Liver (tissue), 9 donors: ENCODE measurements around the gene RIC3. TPM values are rescaled to one million over a fixed set of nuclear protein-coding genes. Genes with fewer than 3 reads are reported as not detected.

Source experiments
- DNase-seq: peaks from one replicate; pipeline ENCODE4 v3.0.0-alpha.2; 2017; ENCODE audit warnings: low spot score
- H3K27ac ChIP-seq, 2 donors: one replicate each; pipeline ENCODE4 v1.7.0; 2013; ENCODE audit warnings: inconsistent platforms in 2 of 2, low read length in 2 of 2, control low read depth in 1 of 2, low read depth in 1 of 2, mild to moderate bottlenecking in 1 of 2
- H3K27me3 ChIP-seq, 4 donors: one replicate each; pipeline versions ENCODE4 v1.6.1 to v1.7.0; 2013; ENCODE audit warnings: low read length in 3 of 4, inconsistent platforms in 1 of 4, mild to moderate bottlenecking in 1 of 4, moderate library complexity in 1 of 4; ENCODE audit not compliant: control insufficient read depth in 4 of 4, insufficient read depth in 4 of 4
- H3K36me3 ChIP-seq, 4 donors: one replicate each; pipeline versions ENCODE4 v1.6.1 to v1.7.0; 2013; ENCODE audit warnings: low read length in 3 of 4, mild to moderate bottlenecking in 3 of 4, low read depth in 1 of 4, moderate library complexity in 1 of 4; ENCODE audit not compliant: control insufficient read depth in 4 of 4, insufficient read depth in 3 of 4
- H3K4me1 ChIP-seq, 4 donors: one replicate each; pipeline versions ENCODE4 v1.6.1 to v1.7.0; 2013; ENCODE audit warnings: low read length in 3 of 4, mild to moderate bottlenecking in 3 of 4, moderate library complexity in 1 of 4; ENCODE audit not compliant: control insufficient read depth in 4 of 4, insufficient read depth in 4 of 4
- H3K4me3 ChIP-seq, 3 donors: one replicate each; pipeline versions ENCODE4 v1.6.1 to v1.7.0; 2013; ENCODE audit warnings: low read length in 3 of 3, control low read depth in 1 of 3, low read depth in 1 of 3, mild to moderate bottlenecking in 1 of 3
- H3K9ac ChIP-seq, 2 donors: one replicate each; pipeline ENCODE4 v1.7.0; 2013; ENCODE audit warnings: low read length in 2 of 2, mild to moderate bottlenecking in 2 of 2, moderate library complexity in 2 of 2, control low read depth in 1 of 2, low read depth in 1 of 2
- H3K9me3 ChIP-seq, 4 donors: one replicate each; pipeline versions ENCODE4 v1.6.1 to v1.7.0; 2013; ENCODE audit warnings: low read length in 3 of 4; ENCODE audit not compliant: control insufficient read depth in 4 of 4
- FOXA1 ChIP-seq: IDR thresholded peaks from 2 replicates; pipeline ENCODE4 v1.6.1; 2016; ENCODE audit warnings: antibody characterized with exemption
- GABPA ChIP-seq, 2 donors: IDR thresholded peaks in 1 of 2; conservative IDR thresholded peaks in 1 of 2; 2 replicates each; pipeline ENCODE4 v1.6.1; 2016; ENCODE audit warnings: antibody characterized with exemption in 2 of 2, mild to moderate bottlenecking in 1 of 2, moderate library complexity in 1 of 2
- HNF4G ChIP-seq: IDR thresholded peaks from 2 replicates; pipeline ENCODE4 v1.6.1; 2016; ENCODE audit warnings: antibody characterized with exemption
- RAD21 ChIP-seq, 2 donors: IDR thresholded peaks; 2 replicates each; pipeline ENCODE4 v1.6.1; 2016; ENCODE audit warnings: antibody characterized with exemption in 2 of 2, mild to moderate bottlenecking in 2 of 2
- RXRA ChIP-seq, 2 donors: IDR thresholded peaks; 2 replicates each; pipeline ENCODE4 v1.6.1; 2017 to 2018; ENCODE audit warnings: antibody characterized with exemption in 2 of 2, mild to moderate bottlenecking in 1 of 2
- TAF1 ChIP-seq: conservative IDR thresholded peaks from 2 replicates; pipeline ENCODE4 v1.6.1; 2016; ENCODE audit warnings: antibody characterized with exemption, mild to moderate bottlenecking
- YY1 ChIP-seq: IDR thresholded peaks from 2 replicates; pipeline ENCODE4 v1.6.1; 2016; ENCODE audit warnings: antibody characterized with exemption, mild to moderate bottlenecking
- WGBS: extraction: QIAGEN DNeasy Blood & Tissue Kit; methylation state at CpG from one replicate; pipeline ENCODE4 v1.1.7; 2013; 5-methylcytosine and 5-hydroxymethylcytosine counted together
- polyA plus RNA-seq, 2 donors: library from polyadenylated mRNA; stranded (reverse) in 1 of 2; unstranded in 1 of 2; fragments of 200-250 nt in 1 of 2; fragments of >200 nt in 1 of 2; fragmentation: Nextera tagmentation in 1 of 2; extraction: Ambion mirVana in 1 of 2; gene quantifications; one replicate each; pipeline versions ENCODE4 v1.2.1 to v1.2.3, GENCODE V29; 2013 to 2015
- total RNA-seq, 2 donors: library from RNA; depleted of rRNA; stranded (reverse); fragments of >200 nt; gene quantifications; one replicate each; pipeline ENCODE4 v1.2.3, GENCODE V29; 2014
- TF ChIP-seq, protein P1 (sequence below): IDR thresholded peaks from 2 replicates; pipeline ENCODE4 v1.6.1; 2016; ENCODE audit warnings: antibody characterized with exemption
- TF ChIP-seq, protein P2 (sequence below): fragments of 150-350 bp; IDR thresholded peaks from 2 replicates; pipeline ENCODE4 v1.5.1; 2017; ENCODE audit warnings: improper control_type of control experiment, low read depth, low read length; ENCODE audit not compliant: missing input control
- TF ChIP-seq, protein P3 (sequence below): IDR thresholded peaks from 2 replicates; pipeline ENCODE4 v1.6.1; 2016; ENCODE audit warnings: antibody characterized with exemption
- donor health status: healthy.
- donor health status: healthy.
- donor health status: healthy.
- donor health status: healthy.
- donor health status: healthy.

The RIC3 gene
- total and polyA plus RNA-seq, 4 donors: 0.89 to 9.8 (median 4.5) TPM

DNA sequence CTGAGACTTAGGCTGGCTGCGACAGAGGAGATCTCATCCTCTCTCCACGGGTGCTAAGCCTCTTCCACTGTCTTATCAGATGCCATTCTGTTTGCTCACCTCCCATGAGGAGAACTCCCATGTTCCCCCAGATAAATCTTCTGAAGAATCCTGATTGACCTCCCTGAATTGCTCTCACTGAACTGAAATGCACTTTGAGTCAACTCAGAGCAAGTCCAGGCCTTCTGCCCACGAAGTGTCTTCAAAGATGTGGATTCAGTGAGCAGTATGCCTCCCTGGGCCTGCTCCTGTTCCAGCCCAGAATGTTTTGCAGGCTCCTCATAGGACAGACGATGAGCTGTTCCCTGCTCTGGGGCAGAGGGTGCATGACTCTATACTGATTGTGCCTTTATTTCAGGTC is 70.5 kb downstream of the RIC3 start (continued):
- TF ChIP-seq, protein P1, sequence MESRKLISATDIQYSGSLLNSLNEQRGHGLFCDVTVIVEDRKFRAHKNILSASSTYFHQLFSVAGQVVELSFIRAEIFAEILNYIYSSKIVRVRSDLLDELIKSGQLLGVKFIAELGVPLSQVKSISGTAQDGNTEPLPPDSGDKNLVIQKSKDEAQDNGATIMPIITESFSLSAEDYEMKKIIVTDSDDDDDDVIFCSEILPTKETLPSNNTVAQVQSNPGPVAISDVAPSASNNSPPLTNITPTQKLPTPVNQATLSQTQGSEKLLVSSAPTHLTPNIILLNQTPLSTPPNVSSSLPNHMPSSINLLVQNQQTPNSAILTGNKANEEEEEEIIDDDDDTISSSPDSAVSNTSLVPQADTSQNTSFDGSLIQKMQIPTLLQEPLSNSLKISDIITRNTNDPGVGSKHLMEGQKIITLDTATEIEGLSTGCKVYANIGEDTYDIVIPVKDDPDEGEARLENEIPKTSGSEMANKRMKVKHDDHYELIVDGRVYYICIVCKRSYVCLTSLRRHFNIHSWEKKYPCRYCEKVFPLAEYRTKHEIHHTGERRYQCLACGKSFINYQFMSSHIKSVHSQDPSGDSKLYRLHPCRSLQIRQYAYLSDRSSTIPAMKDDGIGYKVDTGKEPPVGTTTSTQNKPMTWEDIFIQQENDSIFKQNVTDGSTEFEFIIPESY: no peak
- TF ChIP-seq HNF4G: no peak
- no peak for TF ChIP-seq FOXA1
- no peak for TF ChIP-seq TAF1

DNA sequence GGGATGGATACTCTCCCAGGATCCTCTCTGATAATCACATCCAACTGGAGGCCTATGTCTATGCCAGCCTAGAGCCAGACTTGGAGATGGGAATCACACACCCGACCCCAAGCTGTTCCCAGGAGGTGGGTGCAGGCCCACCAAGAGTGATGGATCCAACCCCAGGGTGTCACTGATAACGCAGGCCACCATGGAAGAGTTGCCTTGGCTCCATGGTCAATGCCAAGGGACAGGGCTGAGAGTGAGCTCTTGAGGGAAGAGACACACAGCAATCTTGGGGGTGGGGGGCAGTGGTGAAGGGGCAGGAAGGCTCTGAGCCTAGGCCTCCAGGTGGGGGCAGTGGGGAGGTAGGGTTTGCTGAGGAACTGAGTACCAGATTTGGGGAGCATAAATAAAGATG is 70.9 kb downstream of the RIC3 start:
- H3K9me3 ChIP-seq: no peaks in the 10 kb centered on the region
- H3K27me3 ChIP-seq: no peaks in the 10 kb centered on the region
- H3K4me1 ChIP-seq: no peaks in the 10 kb centered on the region
- no peak overlapping the region for H3K4me3 ChIP-seq
- H3K9ac ChIP-seq: no peak overlapping the region
- 79% methylated on average over 2 of the region's 2 CpGs for WGBS
- H3K27ac ChIP-seq: no peak overlapping the region
- no peak for DNase-seq
- TF ChIP-seq, protein P2, sequence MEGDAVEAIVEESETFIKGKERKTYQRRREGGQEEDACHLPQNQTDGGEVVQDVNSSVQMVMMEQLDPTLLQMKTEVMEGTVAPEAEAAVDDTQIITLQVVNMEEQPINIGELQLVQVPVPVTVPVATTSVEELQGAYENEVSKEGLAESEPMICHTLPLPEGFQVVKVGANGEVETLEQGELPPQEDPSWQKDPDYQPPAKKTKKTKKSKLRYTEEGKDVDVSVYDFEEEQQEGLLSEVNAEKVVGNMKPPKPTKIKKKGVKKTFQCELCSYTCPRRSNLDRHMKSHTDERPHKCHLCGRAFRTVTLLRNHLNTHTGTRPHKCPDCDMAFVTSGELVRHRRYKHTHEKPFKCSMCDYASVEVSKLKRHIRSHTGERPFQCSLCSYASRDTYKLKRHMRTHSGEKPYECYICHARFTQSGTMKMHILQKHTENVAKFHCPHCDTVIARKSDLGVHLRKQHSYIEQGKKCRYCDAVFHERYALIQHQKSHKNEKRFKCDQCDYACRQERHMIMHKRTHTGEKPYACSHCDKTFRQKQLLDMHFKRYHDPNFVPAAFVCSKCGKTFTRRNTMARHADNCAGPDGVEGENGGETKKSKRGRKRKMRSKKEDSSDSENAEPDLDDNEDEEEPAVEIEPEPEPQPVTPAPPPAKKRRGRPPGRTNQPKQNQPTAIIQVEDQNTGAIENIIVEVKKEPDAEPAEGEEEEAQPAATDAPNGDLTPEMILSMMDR: no peak
- no peak for TF ChIP-seq YY1
- no peaks in the 10 kb centered on the region for H3K36me3 ChIP-seq

DNA sequence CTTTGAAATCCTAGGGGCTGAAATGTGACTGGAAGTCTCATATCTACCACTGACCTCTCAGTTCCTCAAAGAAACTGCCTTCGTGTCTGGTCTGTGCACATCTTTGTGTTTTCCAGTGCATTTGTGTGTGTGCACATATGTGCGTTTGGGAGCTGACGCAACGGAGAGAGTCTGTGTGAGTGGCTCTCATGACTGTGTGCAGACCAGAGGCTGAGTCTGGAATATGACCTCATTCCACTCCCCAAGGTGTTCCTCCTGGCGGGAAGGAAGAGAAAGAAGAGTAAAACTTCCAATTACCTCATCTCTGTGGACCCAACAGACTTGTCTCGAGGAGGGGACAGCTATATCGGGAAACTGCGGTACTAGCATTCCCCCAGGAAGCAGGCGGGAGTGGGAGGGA is 71.4 kb downstream of the RIC3 start:
- no peaks in the 10 kb centered on the region for H3K4me1 ChIP-seq
- no peak for DNase-seq
- no peak overlapping the region for H3K27ac ChIP-seq
- no peaks in the 10 kb centered on the region for H3K27me3 ChIP-seq
- H3K9ac ChIP-seq: no peak overlapping the region
- H3K9me3 ChIP-seq: no peaks in the 10 kb centered on the region
- WGBS: 89% methylated on average over 9 of the region's 9 CpGs
- no peak for TF ChIP-seq GABPA (IDR thresholded peaks at IDR 0.05 in 1 of 2, conservative IDR thresholded peaks at IDR 0.05 in 1 of 2)
- no peak overlapping the region for H3K4me3 ChIP-seq
- H3K36me3 ChIP-seq: no peaks in the 10 kb centered on the region

DNA sequence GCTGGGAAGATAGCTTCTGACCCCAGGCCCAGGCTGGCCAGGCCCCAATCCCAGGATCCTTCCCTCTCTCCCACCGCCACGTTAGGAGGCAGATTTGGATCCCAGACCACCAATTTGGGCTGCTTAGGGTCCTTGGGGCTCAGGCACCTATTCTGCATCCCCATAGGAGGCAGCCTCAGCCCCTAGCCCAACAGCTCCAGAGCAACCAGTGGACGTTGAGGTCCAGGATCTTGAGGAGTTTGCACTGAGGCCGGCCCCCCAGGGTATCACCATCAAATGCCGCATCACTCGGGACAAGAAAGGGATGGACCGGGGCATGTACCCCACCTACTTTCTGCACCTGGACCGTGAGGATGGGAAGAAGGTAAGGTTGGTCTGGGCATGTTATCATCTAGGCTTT is 71.8 kb downstream of the RIC3 start:
- no peaks in the 10 kb centered on the region for H3K36me3 ChIP-seq
- H3K4me1 ChIP-seq: no peaks in the 10 kb centered on the region
- no peaks in the 10 kb centered on the region for H3K9me3 ChIP-seq
- H3K4me3 ChIP-seq: no peak overlapping the region
- H3K9ac ChIP-seq: no peak overlapping the region
- DNase-seq: no peak
- H3K27me3 ChIP-seq: no peaks in the 10 kb centered on the region
- TF ChIP-seq RXRA (IDR thresholded peaks at IDR 0.05) (no peak), YY1 (no peak), RAD21 (IDR thresholded peaks at IDR 0.05) (no peak)
- TF ChIP-seq, protein P3, sequence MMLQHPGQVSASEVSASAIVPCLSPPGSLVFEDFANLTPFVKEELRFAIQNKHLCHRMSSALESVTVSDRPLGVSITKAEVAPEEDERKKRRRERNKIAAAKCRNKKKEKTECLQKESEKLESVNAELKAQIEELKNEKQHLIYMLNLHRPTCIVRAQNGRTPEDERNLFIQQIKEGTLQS: no peak
- TF ChIP-seq, protein P1: no peak
- no peak overlapping the region for H3K27ac ChIP-seq
- WGBS: 94% methylated on average over 8 of the region's 8 CpGs
